IPS DF 19.7 (cell line): Measurements from ENCODE around the gene COL27A1.

Experiments
- DNase-seq: peaks from one replicate; pipeline ENCODE4 v3.0.0-alpha.2; 2013; ENCODE audit warnings: low read depth, low spot score

Gene COL27A1

DNA sequence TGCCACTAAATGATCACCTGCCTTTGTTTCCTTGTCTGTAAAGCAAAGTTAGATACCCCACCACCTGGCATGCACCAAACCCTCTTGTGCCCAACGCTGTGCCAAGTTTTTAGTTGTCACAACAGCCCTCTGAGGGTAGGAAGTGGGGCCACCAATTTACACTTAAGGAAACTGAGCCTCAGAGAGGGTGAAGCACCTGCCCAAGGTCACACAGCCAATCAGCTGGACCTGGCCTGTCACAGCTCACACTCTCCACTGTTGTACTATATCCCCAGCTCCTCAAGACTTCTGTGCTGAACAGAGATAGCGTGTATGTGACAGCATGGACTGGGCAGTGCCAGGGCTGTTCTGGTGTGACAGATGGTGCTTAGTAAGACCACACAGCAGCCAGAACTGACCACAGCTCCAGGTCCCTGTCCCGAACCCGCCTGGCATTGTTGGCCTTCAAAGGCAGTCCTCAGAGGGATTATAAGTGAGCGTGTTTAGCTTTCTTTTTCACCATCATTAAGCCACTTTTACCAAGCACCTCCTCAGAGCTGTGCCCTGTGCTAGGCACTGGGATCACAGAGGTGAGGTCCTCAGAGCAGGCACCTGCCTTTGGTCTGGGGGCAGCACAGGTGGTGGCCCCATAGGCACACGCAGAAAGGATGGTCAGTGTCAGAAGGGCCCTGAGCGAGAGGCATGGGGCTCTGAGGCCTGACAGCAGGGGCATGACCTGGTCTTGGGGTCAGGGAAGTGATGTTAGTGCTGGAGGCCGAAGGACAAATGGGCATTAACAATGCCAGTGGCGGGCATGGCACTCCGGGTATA, 71.1 kb downstream of the COL27A1 start:
- no peak for DNase-seq

DNA sequence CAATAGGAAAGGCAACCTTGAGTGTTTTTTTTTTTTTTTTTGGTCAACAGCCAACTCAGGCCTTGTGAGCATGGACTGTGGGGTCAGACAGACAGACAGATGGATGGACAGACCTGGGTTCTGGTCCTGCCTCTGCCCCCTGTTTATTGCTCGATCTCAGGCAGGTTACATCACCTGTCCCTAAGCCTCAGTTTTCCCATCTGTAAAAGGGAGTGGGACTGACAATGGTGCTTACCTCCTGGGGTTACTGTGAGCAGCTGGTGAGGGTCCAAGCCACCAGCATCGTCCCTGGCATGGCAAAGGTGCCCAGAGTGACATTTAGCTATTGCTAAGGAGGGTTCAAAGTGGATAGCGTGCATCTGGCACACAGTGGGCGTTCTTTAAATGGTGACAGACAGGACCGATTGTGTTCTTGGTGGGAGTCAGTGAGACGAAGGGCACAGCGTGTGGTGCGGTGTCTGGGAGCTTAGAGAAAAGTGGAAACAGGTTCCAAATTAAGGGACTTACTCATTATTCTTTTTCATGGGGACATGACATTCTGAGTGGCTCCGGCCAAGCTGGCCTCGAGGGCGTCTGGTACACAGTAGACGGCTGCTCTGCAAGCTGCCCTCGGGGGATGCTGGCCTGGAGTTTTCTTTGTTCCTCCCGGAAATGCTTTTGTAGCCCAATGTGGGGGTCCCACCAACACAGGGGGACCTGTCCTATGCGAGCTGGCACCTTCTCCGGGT, 72.1 kb downstream of the COL27A1 start:
- no peak for DNase-seq

DNA sequence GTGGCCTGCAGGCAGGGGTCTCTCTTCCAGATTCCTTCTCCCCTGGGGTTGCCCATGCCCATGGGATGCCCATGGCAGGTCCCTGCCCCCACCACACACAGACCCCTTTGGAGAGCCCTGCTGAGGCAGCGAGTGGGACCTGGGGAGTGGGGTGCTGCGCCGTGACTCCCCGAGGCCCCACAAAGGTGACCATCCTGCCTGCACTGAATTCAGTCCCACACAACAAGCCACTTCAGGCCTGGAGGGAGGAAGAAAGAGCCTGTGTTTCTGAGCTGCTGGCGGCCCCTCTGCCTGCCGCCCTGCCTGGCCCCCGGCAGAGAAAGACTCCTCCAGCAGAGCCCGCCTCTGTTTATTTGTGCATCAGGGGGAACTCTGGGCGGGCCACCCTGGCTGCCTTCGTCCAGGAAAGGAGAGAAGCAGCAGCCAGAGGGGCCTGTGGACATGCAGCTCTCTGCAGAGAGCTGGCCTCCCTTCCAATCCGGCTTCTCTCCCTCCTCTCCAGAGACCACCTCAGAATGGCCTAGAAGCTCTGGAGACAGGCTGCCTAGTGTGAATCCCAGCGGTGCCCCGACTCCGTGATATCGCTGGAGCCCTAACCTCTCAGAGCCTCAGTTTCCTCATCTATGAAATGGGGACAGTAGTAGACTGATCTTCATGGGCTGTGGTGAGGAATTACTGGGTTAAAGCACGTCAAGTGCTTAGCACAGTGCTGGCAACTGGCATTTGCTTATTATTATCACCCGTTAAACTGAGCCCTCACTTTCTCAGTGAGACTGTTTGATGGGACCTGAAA, 72.9 kb downstream of the COL27A1 start:
- DNase-seq, result no peak

DNA sequence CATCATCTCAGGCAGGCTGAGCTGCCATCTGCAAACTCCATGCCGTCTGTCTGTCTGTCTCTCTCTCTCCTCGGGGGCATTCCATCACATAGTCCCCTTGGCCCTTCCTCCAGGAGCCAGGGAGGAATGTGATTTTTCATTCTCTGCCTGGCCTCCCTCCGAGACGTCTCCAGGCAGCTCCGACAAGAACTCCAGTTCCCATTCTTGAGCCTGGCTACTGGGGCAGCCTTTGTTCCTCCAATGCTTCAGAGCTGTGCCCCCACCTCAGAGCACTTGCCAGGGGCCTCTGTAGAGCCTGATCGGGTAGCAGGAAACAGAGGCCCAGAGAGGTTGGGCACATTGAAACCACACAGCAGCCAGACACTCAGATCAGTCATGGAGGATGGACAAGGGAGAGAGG, 74.0 kb downstream of the COL27A1 start:
- DNase-seq, result no peak

DNA sequence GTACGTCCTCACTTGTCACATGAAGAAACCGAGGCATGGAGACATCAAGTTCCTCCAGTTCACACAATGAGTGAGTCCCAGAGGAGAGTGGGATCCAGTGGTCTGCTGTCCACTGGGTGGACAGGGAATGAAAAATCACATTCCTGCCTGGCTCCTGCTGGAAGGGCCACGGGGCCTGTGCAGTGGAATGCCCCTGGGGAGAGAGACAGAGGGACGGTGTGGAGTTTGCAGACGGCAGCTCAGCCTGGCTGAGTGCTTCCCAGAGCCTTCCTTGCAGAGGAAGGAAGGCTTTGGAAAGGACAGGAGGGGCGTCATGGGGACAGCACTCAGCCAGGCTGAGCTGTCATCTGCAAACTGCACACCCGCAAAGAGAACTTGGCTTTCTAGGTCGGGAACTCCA, 74.7 kb downstream of the COL27A1 start:
- no peak for DNase-seq

DNA sequence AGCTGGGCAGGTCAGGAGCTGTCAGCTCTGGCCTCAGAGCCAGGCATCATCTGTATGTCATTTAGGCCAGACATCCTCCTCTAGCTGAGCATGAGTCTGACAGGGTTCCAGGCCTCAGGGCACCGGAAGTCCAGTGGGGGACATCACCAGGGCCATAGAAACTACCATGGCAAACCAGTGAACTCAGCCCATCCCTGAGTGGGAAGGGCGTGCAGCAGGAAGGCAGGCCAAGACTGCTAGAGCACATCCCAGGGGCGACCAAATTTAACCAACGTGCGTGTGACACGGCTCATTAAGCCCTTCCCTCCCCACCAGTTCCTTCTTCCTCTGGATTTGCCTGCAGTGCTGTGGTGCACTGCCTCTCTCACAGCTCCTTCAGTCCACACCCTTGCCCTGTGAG, 75.9 kb downstream of the COL27A1 start:
- no peak for DNase-seq

DNA sequence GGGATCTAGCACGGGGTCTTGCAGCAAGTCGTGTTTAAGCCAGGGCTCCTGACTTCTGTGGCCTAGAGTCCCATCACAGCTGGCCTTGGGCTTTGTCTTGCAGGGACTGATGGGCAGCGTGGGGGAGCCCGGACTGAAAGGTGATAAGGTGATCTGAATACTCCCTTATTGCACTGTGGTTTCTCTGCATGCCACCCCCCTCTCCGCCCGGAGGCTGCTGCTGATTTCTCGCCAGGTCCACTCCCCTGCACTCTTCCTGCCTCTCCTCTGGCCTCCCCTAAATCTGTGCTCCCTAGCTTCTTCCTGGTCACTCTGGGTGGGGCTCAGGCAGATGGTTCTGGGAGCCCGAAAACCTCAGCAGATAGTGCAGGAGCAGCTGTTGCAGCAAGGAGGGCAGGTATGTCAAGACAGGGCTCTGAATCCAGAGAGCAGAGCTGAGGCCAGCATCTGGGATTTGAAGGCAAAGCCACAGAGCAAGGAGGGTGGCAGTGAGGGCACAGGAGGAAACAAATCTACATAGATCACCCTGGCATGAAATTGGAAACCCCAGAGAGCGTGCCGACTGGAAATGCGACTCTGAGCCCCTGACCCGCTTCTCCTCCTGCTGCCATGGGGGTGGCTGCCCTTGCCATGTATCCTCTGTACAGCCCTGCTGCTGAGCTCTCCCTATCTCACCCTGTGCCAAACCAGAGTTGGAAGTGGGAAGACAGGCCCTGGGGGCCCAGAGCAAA, 76.5 kb downstream of the COL27A1 start:
- no peak for DNase-seq

DNA sequence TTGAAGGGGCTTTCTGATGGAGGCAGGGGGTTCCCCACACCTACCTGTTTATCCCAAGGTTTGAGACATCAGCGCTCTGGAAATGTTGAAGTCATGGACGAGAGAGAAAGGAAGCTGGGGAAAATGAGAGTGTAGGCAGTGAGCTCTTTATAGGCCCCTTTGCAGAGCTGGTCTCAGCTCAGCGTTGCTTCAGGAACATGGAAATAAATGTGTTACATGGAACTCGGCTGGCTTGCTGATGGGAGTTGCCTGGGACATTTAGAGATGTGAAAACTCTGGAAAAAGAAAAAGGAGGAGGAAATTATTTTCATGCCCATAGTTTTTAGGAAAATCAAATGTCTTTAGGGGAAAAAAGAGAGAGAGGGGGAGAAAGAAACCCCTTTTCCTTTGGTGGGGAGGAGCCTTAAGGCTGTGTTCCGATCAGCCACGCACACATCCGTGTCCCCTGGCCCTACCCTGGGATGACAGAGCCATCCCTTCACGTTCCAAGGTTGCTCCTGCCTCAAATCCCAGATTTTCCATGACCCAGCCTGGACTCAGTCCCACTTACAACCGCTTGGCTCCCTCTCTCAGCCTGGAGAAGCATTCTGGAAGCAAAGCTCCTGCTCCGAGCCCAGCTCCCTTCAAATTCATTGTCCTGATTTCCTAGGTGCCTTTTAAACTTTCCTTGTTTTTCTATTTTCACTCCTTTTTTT, 78.3 kb downstream of the COL27A1 start:
- no peak for DNase-seq

DNA sequence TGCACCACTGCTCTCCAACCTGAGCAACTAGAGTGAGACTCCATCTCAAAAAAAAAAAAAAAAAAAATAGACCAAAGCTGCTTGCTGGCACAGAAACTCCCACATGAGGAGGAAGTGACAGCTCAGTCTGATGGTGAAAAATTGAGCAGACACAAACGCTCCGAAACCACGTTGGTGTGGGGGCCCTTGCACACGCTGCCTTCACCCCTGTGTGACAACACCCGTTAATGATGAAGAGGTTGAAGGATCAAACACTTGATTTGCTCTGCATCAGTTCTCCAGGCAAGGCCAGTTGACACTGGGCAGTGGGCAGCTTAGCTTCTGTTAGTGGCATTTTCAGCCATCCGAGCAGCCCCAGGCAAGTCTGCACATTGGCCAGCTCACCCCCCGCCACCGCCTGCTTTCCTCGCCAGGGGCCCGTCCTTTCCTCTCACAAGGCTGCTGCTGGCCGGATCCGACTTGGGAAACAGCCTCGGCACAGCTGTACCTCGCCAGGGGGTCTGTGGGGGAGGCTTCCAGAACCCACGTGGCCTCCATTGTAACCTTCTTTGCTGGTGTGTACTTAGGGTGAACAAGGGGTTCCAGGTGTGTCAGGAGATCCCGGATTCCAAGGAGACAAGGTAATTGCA, 79.8 kb downstream of the COL27A1 start:
- no peak for DNase-seq

DNA sequence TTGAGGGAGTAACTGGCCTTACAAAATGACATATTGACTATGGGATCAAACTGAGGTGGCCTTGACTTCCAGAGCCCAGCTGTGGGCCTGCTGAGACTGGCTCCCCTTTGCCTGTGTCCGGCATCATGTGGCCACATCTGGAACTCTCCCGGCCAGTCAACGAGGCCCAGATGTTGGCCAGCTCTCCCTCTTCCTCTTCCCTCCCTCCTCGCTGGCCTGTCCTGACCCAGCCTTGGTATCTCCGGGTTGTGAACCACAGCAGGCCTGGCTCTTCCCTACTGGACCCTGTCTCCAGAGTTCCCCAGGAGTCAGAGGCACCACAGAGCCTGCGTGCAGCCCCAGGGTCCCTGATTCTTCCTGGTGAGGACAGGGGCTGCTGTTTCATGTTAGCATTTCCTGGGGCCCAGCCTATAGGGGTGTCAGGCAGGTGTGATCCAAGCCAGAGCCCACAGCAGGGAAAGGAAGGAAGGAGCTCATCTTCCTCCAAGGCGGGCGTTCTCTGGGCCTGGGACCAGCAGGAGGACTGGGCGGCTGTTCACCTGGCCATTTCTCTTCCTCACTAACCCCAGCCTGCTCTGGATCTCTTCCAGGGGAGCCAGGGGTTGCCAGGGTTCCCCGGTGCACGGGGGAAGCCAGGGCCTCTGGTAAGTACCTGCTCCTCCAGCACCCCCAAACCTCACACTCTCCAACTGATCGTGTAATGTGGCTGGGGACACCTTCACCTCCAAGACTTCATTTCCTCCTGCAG, 81.2 kb downstream of the COL27A1 start:
- no peak for DNase-seq

DNA sequence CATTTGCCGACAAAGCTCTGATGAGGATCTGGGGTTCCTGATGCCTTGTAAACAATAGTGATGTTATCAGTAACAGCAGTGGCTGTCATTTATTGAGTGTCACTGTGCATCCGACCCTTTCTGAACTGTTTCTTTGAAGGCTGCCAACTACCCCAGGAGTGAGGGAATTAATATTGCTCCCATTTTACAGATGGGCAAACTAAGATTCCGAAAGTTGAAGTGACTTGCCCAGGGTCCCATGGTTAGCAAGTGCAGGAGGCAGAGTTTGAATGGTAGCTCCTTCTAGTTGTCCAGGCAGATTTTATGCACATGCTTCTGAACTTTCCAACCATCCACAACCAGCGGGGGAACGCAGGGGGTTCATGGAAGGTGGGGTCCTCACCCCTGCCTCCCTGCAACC, 81.9 kb downstream of the COL27A1 start:
- DNase-seq, result no peak

DNA sequence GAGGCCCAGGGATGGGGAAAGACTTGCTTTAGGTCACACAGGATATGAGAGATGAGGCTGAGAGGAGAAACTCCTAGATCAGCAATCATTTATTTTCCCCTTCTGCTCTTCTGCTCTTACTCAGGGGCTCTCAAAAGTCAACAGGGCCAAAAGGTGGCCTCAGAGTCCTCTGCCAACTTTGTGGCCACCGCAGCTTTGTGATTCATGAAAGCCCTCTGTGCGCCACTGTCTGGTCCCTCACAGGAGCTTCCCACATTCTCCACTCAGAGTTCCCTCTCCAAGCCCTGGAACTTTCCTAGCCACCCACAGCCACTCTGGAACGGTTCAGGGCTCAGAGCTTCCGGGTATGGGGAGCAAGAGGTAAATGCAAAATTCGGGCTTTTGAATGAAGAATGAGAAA, 82.4 kb downstream of the COL27A1 start:
- no peak for DNase-seq

DNA sequence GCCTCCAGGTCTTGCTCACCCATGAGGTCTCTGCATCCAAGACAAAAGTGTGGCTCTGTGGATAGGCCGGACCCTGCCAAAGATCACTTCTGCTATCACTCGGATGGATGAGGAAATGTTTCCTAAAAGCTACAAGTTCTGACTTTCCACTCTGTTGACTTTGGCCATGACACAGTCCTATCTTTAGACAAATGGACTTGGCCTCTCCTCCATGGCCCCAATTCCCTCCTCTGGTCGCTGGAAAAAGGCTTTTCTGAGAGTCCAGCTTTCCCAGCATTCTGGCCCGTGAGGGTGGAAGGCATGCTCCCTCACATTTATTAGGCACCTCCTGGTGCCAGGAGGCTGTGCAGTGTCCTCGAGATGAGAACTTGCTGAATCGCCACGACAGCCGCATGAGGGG, 83.1 kb downstream of the COL27A1 start:
- no peak for DNase-seq

DNA sequence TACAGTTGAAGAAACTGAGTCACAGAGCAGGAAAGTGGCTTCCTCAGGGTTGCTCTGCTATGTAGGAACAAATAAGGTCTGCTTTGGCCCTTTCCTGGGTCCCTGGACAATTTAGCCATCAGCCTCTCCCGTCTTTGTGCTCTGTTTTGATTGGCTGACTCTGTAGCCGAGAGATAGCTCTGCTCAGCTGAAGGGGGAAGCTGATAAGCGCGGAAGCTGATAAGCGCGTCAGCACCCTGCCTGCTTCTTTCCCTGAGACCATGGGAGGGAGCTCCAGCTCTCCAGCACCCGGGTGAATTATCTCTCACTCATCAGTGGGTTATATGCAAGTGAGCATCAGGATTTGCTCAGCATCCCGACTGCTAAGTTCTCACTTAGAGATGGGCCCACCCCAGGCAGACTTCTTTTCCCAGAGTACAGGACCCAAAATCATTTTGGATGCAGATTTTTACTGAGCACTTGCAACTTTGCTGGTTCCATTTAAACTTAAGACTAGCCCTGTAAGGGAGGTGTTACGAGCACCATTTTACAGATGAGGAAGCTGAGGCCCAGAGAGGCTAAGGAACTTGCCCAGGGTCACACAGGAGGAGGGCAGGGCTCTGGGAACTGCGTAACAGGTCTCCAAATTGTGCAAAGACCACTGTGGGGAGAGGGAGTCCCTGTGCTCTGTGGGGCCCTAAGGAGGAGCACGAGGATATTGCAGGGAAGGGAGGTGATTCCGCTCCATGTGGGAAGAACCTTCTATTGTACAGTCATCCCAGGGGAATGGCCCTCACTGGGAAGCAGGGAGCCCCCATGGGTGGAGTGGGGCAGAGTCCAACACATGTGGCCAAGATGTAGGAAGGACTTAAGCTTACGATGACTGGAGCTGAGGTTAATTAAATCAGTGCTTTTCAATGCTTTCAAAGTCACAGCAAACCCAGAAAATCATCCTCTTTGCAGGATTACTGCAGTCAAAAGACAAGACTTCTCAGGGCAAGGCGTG, 83.8 kb downstream of the COL27A1 start:
- DNase-seq, result no peak

DNA sequence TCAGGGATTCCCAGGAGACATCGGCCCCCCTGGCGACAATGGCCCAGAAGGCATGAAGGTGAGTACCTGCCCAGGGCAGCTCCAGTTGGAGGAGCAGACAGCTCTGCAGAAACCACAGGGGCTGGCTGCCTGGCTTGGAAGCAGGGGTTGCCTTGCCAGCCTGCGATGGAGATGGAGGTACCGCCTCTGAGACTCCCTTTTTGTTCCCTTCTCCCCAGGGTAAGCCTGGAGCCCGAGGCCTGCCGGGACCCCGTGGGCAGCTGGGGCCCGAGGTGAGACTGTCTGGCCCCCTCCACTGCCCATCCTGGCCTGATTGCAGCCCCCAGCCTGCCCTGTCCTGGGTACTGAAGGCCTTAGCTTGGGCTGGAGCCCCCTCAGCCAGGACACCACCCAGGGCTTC, 84.9 kb downstream of the COL27A1 start:
- no peak for DNase-seq

DNA sequence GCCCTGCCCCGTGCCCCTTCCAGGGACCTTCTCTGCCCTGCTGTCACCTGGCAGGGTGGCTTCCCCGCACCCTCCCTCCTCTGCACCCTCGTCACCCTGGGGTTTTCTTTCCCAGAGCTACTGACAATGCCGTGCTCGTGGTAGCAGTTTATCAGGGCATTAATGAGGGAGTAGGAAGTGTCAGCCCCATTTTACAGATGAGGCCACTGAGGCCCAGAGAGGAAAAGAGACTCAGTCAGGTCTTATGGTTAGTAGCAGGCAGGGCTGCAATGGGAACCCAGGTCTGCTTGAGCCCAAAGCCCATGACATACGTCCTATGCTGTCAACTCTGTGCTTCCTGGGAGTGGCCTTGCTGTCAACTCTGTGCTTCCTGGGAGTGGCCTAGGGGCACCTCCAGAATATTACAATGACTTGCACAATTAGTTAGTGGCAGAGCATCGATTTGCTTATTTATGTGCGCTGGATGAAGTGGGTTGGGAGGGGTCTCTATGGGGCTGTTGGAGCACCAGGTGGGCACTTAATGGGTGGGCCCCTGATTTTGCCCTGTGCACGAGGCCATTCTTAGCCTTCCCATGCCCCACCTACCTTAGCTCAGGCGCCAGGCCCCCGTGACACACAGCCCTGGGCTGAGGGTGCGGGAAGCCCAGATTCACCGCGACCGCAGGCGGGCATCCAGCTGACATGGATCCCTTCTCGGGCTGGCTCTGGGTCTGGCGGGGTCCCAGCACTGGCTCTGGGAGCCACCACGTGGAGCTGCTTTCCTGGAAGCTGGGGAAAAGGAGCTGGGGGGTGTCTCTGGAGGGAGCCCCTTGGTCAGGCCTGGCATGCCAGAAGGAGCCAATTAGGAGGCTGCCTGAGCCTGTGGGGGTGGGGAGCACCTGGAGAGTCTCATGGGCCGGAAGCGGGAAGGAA, 85.6 kb downstream of the COL27A1 start:
- DNase-seq, result no peak

DNA sequence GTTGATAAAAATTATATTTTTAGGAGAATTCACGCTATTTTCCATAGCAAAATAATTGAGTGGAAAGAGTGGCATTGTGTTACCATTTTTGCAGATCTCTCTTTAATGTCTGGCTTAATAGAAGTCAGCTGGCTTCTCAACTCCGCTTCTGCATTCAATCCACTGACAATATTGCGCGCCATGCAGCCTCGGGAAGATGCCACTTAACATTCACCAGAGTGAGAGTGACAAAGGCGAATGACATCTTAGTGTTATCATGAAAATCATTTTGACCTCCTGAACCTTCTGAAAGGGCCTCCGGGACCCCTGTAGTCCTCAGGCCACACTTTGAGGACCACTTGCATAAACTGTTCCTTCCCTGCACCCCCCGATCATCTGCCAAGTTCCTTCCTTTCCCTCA, 87.5 kb downstream of the COL27A1 start:
- DNase-seq, result no peak

DNA sequence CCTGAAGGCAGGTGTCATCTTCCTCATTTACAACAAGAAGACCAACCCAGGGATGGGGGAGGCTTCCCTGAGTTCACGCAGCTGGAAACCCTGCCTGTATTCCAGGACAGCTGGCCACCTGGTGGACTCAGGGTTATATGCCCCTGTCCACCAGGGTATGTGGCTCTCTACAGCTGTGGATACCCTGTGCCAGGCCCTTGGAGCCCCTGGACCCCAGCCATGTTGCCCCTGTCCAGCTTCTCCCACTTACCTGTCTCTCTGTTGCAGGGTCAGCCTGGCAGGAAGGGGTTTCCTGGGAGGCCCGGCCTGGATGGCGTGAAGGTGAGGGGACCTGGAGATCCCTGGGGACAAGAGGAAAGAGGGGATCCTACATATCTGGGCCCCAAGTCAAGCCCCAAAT, 87.9 kb downstream of the COL27A1 start:
- DNase-seq, result no peak
